ENCODE data around the gene CTIF. TPM values are rescaled to one million over a fixed set of nuclear protein-coding genes. Genes with fewer than 3 reads are reported as not detected.

Gene CTIF
- total RNA-seq, 6 experiments from 2014 or later: 77.6 to 100 (median 79.2) TPM

DNA sequence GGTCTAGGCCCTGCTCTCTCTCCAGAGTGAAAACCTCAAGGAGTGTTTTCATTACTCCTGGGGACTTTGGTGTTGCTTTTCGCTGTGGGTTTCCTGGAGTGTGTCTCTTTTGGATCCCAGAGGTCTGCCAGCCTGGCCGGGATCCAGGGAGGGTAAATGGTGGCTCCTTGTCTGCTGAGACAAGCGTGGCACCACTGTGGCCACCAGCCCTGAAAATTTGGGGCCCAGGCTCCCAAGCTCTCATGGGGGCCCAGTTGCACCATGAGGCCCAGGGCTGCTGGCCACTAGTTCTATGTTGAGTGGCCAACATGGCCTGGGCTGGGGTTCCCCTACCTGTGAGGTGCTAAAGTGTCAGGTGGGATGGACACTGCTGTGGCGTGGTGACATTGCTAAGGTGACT is 144.8 kb downstream of the CTIF start:
- H3K27ac Mint-ChIP-seq: no peak overlapping the region
- no peak for DNase-seq
- peaks cover 2% of the 10 kb centered on the region for H3K27me3 Mint-ChIP-seq (ENCODE audit: insufficient read depth)
- H3K4me1 Mint-ChIP-seq (ENCODE audit: low read depth): peaks cover 11% of the 10 kb centered on the region; the same call in 1 of the 2 replicates
- TF ChIP-seq, protein P1, sequence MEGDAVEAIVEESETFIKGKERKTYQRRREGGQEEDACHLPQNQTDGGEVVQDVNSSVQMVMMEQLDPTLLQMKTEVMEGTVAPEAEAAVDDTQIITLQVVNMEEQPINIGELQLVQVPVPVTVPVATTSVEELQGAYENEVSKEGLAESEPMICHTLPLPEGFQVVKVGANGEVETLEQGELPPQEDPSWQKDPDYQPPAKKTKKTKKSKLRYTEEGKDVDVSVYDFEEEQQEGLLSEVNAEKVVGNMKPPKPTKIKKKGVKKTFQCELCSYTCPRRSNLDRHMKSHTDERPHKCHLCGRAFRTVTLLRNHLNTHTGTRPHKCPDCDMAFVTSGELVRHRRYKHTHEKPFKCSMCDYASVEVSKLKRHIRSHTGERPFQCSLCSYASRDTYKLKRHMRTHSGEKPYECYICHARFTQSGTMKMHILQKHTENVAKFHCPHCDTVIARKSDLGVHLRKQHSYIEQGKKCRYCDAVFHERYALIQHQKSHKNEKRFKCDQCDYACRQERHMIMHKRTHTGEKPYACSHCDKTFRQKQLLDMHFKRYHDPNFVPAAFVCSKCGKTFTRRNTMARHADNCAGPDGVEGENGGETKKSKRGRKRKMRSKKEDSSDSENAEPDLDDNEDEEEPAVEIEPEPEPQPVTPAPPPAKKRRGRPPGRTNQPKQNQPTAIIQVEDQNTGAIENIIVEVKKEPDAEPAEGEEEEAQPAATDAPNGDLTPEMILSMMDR (IDR thresholded peaks at IDR 0.05): no peak
- H3K4me3 Mint-ChIP-seq: no peak overlapping the region
- no peaks in the 10 kb centered on the region for H3K9me3 Mint-ChIP-seq
- H3K36me3 Mint-ChIP-seq (ENCODE audit: low read depth): peaks cover 13% of the 10 kb centered on the region

DNA sequence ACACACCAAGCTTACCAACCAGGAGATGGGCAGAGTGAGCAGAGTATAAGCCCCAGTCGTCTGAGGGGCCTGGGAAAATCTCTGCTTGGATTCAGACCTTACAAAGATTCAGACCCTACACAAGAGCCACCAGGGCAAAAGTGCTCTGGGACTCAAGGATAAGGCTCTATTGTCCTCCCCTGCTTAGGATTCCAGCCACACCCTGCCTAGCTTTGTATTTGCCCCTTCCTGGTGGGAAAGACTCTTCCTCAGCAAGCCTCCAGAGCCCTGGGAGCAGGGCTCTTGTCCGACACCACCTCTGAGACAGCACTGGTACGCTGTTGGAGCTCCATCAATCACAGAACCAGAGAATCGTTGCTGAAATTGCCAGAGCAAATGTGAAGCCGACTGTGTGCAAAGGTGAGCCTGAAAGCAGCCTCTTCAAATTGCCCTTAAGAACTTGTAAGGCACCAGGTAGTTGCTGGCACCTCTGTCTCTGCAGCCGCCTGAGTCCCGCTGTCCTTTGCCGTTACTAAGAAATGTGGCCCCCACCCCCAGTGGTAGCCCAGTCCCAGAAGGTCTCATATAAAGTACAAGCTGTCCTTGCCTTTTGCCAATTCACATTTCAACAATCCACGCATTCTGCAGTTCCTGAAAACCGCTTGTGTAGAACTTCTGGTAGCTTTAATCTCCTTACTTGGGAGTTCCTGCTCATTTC is 148.7 kb downstream of the CTIF start:
- Mint-ChIP-seq H3K9me3 (no peaks in the 10 kb centered on the region), H3K4me1 (ENCODE audit: low read depth) (peaks cover 11% of the 10 kb centered on the region; the same call in 1 of the 2 replicates), H3K27me3 (ENCODE audit: insufficient read depth) (peaks cover 6% of the 10 kb centered on the region), H3K36me3 (ENCODE audit: low read depth) (peaks cover 27% of the 10 kb centered on the region), H3K27ac (no peak overlapping the region), H3K4me3 (no peak overlapping the region)
- no peak for DNase-seq
- TF ChIP-seq, protein P1 (IDR thresholded peaks at IDR 0.05): no peak

DNA sequence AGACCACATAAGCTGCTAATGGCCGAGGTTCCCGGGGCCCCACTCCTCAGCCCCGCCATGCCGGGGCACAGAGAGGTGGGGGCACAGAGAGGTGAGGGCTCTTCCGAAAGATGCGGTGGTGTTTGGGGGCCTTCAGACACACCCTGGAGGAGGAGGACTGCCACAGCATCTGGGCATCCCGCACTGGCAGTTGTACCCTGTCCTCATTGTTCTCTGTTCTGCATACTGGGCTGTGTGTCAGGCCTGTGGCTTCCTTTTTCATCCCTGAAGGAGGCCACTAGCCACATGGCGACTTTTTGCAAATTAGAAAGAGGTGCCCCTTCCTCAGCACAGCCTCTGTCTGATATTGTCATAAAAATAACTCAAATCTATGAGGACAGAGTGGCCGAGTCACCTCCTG is 150.1 kb downstream of the CTIF start:
- Mint-ChIP-seq H3K4me1 (ENCODE audit: low read depth) (peaks cover 23% of the 10 kb centered on the region), H3K9me3 (no peaks in the 10 kb centered on the region), H3K36me3 (ENCODE audit: low read depth) (peaks cover 34% of the 10 kb centered on the region), H3K27ac (no peak overlapping the region), H3K27me3 (ENCODE audit: insufficient read depth) (peaks cover 6% of the 10 kb centered on the region), H3K4me3 (no peak overlapping the region)
- DNase-seq: no peak
- TF ChIP-seq, protein P1 (IDR thresholded peaks at IDR 0.05): no peak

DNA sequence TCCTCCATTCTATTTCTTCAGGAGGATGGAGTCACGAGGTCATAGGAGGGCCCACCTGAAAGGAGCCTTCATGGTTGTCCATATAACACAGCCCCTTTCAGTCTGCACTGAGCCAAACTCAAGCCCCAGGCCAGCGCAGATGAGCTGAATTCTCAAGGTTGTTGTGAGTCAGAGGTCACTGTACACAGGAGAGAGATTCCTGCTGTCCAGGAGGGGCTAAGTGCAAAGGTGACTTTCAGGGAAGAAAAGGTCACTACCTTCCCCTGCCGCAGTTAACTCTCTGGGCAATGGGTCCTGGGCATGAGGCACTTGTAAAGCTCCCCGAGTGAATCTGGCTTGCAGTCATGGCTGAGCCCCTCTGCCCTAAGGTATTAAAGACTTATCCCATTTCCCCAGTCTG is 150.7 kb downstream of the CTIF start:
- H3K4me3 Mint-ChIP-seq: no peak overlapping the region
- H3K36me3 Mint-ChIP-seq (ENCODE audit: low read depth): peaks cover 37% of the 10 kb centered on the region
- H3K27me3 Mint-ChIP-seq (ENCODE audit: insufficient read depth): peaks cover 6% of the 10 kb centered on the region
- TF ChIP-seq, protein P1 (IDR thresholded peaks at IDR 0.05): no peak
- no peak for DNase-seq
- peaks cover 28% of the 10 kb centered on the region for H3K4me1 Mint-ChIP-seq (ENCODE audit: low read depth)
- no peaks in the 10 kb centered on the region for H3K9me3 Mint-ChIP-seq
- H3K27ac Mint-ChIP-seq: no peak overlapping the region

DNA sequence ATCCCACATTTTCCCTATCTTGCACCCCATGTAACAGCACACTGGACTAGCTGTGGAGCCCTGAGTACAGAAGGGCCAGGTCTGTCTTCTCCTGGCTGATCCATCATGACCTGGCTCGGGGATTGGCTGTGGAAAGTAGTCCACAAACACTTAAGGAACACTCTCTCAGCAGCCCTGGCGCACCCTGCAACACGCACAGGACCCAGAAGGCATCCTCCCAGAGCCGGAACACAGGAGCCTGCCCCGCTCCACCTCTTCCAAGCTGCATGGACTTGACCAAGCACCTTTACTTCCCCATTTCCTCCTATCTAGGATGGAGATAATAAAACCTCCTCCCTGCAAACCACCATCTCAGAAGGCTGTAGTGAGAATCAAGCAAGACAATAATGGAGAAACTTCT is 151.7 kb downstream of the CTIF start:
- no peak overlapping the region for H3K27ac Mint-ChIP-seq
- peaks cover 6% of the 10 kb centered on the region for H3K27me3 Mint-ChIP-seq (ENCODE audit: insufficient read depth)
- no peaks in the 10 kb centered on the region for H3K9me3 Mint-ChIP-seq
- TF ChIP-seq, protein P1 (IDR thresholded peaks at IDR 0.05): no peak
- peaks cover 34% of the 10 kb centered on the region for H3K4me1 Mint-ChIP-seq (ENCODE audit: low read depth)
- no peak overlapping the region for H3K4me3 Mint-ChIP-seq
- no peak for DNase-seq
- H3K36me3 Mint-ChIP-seq (ENCODE audit: low read depth): peaks cover 44% of the 10 kb centered on the region
